Measurements from ENCODE around the gene NR2F1-AS1. TPM values are rescaled to one million over a fixed set of nuclear protein-coding genes. Genes with fewer than 3 reads are reported as not detected.
"Not testable (repeated sequence)": the region's sequence is repeated elsewhere in the genome, so short reads cannot be mapped to it uniquely, and the experiment has no call there.

NR2F1-AS1 gene
- total RNA-seq, 1 experiment from 2014 or later, result 17.7 TPM

DNA sequence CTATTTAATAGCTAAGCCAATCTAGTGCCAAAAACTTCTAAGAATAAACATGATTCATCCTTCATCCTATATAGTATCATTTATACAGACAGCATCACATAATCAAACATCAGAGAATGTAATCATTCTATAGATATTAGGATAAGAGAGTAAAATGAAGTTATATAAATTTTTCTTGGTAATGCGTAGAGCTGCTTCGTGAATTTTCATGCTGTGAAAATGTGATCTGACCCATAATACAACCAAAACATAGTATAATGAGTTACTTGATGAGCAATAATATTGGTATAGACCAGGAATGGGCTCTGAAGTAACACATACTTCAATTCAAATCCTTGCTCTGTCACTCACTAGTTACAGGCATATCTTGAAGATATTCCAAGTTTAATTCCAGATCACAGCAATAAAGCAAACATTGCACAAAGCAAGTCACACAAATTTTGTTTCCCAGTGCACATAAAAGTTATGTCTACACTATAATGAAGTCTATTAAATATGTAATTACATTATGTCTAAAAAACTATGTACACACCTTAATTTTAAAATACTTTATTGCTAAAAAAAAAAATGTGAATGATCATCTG lies 23.9 kb downstream of the NR2F1-AS1 start:
- DNase-seq (ENCODE audit: extremely low read depth, low read depth), result no peak

DNA sequence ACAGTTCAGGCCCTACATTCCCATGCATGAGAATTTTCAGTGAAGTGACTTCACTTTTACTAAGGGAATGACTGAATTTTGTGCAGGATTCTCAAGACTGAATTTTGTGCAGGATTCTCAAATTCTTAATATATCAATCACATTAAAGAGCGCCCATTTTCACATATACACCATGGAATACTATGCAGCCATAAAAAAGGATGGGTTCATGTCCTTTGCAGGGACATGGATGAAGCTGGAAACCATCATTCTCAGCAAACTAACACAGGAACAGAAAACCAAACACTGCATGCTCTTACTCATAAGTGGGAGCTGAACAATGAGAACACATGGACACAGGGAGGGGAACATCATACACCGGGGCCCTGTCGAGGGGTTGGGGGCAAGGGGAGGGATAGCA lies 31.4 kb downstream of the NR2F1-AS1 start:
- not testable (repeated sequence) for DNase-seq (ENCODE audit: extremely low read depth, low read depth)

DNA sequence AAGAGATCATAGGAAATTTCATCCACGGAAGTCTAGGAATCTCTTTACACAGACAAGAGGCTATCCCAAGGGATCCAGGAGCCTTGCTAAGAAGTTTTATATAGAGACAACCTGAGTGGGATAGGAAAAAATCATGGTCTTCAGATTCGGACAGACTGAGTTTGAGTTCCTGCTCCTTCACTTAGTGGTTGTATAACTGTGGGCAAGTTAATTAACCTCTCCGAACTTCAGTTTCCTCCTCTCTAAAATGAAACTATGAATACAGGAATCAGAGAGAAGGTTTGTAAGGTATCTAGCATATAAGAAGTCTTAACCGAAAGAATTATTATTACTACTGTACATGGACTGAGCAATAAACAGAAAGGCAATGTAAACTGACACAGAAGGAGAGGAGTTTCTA lies 35.1 kb downstream of the NR2F1-AS1 start:
- DNase-seq (ENCODE audit: extremely low read depth, low read depth), result no peak

GRCh38 chr5:93532370-93532769 lies 48.6 kb downstream of the NR2F1-AS1 start:
- no peak for DNase-seq (ENCODE audit: extremely low read depth, low read depth)

- not testable (repeated sequence) for DNase-seq (ENCODE audit: extremely low read depth, low read depth)
These were observed 59.2 kb downstream of the NR2F1-AS1 start for GRCh38 chr5:93521815-93522214.

DNA sequence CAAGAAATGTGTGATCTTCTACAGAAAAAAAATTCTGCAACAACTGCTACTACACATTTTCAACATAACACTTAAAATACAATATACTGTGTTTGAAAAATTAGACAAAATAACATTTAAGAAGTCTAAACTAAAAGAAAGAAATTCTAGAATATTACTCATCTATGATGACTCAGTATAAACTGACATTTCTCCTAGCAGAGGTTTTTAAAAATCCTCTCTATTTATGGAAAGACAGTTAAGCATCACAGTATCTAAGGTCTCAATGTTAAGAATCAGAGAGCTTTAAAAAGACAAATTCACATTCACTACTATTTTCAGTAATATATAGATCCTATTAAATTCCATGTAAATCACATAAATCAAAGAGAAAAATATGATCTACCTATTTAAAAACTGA lies 61.3 kb downstream of the NR2F1-AS1 start:
- DNase-seq (ENCODE audit: extremely low read depth, low read depth), result no peak

DNA sequence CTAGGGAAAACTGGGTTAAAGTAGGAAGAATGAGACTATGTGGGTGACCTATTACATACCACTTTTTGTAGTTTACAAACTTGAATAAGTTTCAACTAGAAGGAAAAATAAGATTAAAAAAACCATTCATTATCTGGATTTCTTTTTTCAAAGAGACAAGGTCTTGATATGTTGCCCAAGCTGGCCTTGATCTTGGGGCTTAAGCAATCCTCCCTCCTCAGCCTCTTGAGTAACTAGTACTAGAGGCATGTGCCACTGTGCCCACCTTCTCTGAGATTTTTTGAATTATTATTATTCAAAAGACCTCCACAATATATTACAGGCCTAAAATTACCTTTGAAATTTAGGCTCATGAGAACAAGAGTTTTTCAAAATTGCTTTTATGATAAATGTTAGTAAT lies 63.2 kb downstream of the NR2F1-AS1 start:
- no peak for DNase-seq (ENCODE audit: extremely low read depth, low read depth)

GRCh38 chr5:93513298-93513697 lies 67.7 kb downstream of the NR2F1-AS1 start:
- no peak for DNase-seq (ENCODE audit: extremely low read depth, low read depth)

DNA sequence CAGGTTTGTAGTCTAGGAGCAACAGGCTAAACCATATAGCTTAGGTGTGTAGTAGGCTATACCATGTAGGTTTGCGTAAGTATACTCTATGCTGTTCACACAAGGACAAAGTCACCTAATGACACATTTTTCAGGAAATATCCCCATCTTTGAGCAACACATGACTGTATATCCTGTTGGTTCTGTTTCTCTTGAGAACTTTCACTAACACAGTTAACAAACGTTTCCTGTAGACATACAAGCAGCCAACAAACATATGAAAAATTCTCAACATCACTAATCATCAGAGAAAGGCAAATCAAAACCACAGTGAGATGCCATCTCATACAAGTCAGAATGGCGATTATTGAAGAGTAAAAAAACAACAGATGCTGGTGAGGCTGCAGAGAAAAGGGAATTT lies 68.2 kb downstream of the NR2F1-AS1 start:
- DNase-seq (ENCODE audit: extremely low read depth, low read depth), result no peak

GRCh38 chr5:93511445-93511844 lies 69.6 kb downstream of the NR2F1-AS1 start:
- no peak for DNase-seq (ENCODE audit: extremely low read depth, low read depth)

DNA sequence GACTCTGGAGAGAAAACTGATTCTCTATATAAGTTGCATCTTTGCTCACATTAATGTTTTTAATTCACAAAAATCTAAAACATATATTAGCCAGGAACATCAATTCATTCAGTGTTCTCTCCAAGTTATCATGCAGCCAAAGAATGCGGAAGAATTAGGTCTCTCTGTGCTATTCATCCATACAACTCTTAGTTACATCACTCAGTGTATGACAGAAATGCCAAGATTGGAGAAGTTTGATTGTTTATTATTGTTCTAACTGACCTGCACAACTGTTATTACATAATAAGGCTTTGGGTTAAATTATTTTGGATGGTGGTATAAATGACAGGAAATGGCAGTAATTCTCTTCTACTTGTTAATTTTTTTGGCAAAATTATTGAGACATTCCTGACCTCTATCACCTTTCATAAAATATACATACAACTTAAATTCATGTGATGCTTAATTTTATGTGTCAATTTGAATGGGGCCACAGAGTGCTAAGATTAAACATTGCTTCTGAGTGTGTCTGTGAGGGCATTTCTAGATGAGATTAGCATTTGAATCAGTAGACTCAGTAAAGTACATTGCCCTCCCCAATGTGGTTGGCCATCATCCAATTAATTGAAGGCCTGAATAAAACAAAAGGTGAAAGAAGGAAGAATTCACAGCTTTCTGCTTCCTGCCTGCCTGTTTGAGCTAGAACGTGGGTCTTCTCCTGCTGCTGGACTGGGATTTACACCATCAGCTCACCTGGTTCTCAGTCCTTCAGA lies 70.2 kb downstream of the NR2F1-AS1 start:
- DNase-seq (ENCODE audit: extremely low read depth, low read depth), result no peak

GRCh38 chr5:93505553-93505952 lies 75.5 kb downstream of the NR2F1-AS1 start:
- DNase-seq (ENCODE audit: extremely low read depth, low read depth), result not testable (repeated sequence)

GRCh38 chr5:93503598-93504067 lies 77.4 kb downstream of the NR2F1-AS1 start:
- DNase-seq (ENCODE audit: extremely low read depth, low read depth), result no peak

GRCh38 chr5:93497096-93497495 lies 83.9 kb downstream of the NR2F1-AS1 start:
- no peak for DNase-seq (ENCODE audit: extremely low read depth, low read depth)

GRCh38 chr5:93479982-93480509 lies 101.0 kb downstream of the NR2F1-AS1 start:
- no peak for DNase-seq (ENCODE audit: extremely low read depth, low read depth)

DNA sequence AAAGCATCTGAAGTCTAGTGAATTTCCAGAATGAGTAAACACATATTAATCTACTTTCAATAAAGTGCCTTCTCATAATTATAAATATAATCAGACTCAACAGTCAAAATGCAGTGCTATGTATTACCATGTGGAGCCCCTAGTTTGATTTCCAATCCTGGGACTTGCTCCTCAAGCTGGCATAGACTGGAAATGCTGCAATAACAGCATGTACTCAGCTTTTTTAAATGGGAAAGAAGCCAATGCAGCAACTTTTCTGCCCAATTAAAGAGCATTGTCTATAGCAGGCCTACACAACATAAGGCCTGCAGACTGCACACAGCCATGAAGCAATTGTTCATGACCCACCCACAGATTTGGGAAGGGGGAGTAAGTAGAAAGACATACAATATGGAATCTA lies 103.2 kb downstream of the NR2F1-AS1 start:
- no peak for DNase-seq (ENCODE audit: extremely low read depth, low read depth)

DNA sequence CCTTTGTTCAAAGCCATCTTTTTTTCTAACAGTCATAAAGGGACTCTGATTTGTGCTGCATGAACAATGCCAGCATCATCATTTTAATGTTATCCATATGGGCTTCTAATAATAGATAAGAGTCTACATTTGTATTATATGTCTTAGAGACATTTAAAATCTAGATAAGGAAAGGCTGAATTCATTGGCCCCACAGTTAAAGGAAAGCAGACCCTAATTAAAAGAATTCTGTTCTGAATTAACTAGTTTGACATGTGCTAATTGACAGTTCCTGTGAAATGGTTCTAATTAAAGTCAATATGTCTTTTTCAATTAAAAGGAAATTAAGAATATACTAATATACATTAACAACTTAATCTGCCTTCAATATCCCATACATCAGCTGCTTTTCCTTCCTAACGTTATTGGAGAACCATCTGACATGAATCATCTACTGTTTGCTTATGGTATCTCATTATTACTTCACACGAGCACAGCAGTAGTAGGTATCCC lies 104.7 kb downstream of the NR2F1-AS1 start:
- no peak for DNase-seq (ENCODE audit: extremely low read depth, low read depth)

- no peak for DNase-seq (ENCODE audit: extremely low read depth, low read depth)
These were observed 118.1 kb downstream of the NR2F1-AS1 start for GRCh38 chr5:93462916-93463315.

DNA sequence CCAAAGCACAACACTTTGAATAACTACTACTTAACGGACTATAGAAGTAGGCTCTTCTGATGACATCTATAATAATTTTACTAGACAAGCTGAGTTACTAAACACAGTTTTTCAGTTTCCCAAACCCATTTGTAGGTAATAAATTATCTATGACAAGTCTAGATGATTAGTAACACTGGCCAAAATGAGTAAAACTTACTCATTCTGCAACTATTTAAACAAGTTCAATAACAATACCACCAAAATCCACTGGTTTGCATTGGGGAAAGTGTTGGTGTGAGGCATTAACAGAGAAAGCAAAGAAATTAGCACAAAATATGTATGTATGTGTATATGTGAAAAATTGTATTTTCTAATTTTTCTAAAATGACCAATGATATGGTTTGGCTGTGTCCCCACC lies 119.3 kb downstream of the NR2F1-AS1 start:
- no peak for DNase-seq (ENCODE audit: extremely low read depth, low read depth)

DNA sequence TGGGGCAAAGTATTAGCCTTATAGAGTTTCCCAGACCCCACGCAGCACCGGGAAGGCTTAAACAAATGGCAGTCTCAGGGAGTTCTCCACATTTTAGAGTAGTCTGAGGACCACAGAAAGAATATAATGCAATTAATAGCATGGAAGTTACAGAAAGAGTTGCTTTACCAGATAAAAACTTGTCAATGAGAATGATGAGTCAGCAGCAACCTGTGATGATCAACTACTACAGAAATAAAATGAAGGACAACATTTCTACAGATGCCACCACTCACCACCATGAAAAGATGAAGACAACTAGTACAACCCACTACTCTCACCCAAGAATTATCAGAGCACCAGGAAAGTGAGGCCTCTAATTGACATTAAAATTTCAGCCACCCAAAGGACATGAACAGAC lies 120.7 kb downstream of the NR2F1-AS1 start:
- DNase-seq (ENCODE audit: extremely low read depth, low read depth), result no peak

DNA sequence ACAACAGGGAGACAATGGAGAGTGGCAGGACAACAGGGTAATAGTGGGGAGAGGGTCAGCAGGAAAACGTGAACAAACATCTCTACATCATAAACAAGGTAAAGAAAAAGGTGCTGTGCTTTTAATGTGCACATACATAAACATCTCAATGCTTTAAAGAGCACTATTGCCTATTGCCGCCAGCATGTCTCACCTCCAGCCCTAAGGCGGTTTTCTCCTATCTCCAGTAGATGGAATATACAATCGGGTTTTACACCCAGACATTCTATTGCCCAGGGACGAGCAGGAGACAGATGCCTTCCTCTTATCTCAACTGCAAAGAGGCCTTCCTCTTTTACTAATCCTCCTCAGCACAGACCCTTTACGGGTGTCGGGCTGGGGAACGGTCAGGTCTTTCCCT lies 124.2 kb downstream of the NR2F1-AS1 start:
- DNase-seq (ENCODE audit: extremely low read depth, low read depth), result not testable (repeated sequence)

- DNase-seq (ENCODE audit: extremely low read depth, low read depth), result no peak
These were observed 126.1 kb downstream of the NR2F1-AS1 start for GRCh38 chr5:93454896-93455295.
